Suprapubic skin (tissue), 4 donors: ENCODE data around the gene PLCD1. TPM values are rescaled to one million over a fixed set of nuclear protein-coding genes. Genes with fewer than 3 reads are reported as not detected.

Source experiments
- DNase-seq, 2 donors: peaks; one replicate each; pipeline ENCODE4 v3.0.0-alpha.2; 2019; ENCODE audit warnings: low spot score in 2 of 2
- H3K27ac ChIP-seq: fragments of 200-600 bp; sonication (generic); one replicate; pipeline ENCODE4 v1.5.1; 2019
- H3K27me3 ChIP-seq: fragments of 200-600 bp; sonication (generic); one replicate; pipeline ENCODE4 v1.5.1; 2019
- H3K36me3 ChIP-seq: fragments of 200-600 bp; sonication (generic); one replicate; pipeline ENCODE4 v1.5.1; 2019
- H3K4me1 ChIP-seq: fragments of 200-600 bp; sonication (generic); one replicate; pipeline ENCODE4 v1.5.1; 2019
- H3K4me3 ChIP-seq: fragments of 200-600 bp; sonication (generic); one replicate; pipeline ENCODE4 v1.5.1; 2019; ENCODE audit warnings: mild to moderate bottlenecking
- H3K9me3 ChIP-seq: fragments of 200-600 bp; sonication (generic); one replicate; pipeline ENCODE4 v1.5.1; 2019
- CTCF ChIP-seq, 2 donors: fragments of 200-600 bp in 1 of 2; fragments of 450-650 bp in 1 of 2; sonication (generic) in 1 of 2; IDR thresholded peaks; one replicate each; pipeline ENCODE4 v1.5.1; 2016 to 2019; ENCODE audit warnings: antibody characterized with exemption in 2 of 2, mild to moderate bottlenecking in 1 of 2, moderate library complexity in 1 of 2
- EP300 ChIP-seq: sonication (generic); formaldehyde crosslinking; IDR thresholded peaks from one replicate; pipeline ENCODE4 v1.6.1; 2017; ENCODE audit warnings: antibody characterized with exemption
- POLR2A ChIP-seq, 2 donors: fragments of 450-650 bp; IDR thresholded peaks; one replicate each; pipeline ENCODE4 v1.6.1; 2017; ENCODE audit warnings: antibody characterized with exemption in 2 of 2, mild to moderate bottlenecking in 2 of 2, moderate library complexity in 2 of 2
- POLR2AphosphoS5 ChIP-seq, 3 donors: sonication (generic); formaldehyde crosslinking; IDR thresholded peaks; one replicate each; pipeline ENCODE4 v1.6.1; 2017; ENCODE audit warnings: antibody characterized with exemption in 3 of 3
- WGBS: methylation state at CpG from one replicate; pipeline ENCODE4 v1.1.5; 2018; 5-methylcytosine and 5-hydroxymethylcytosine counted together
- total RNA-seq, 4 donors: library from RNA; depleted of rRNA; stranded (reverse); fragments of >200 nt; gene quantifications; one replicate each; pipeline ENCODE4 v1.1.0, GENCODE V29; 2016

The PLCD1 gene
- total RNA-seq, 4 donors from 2014 or later, result 32.3 to 42.2 (median 39.3) TPM

GRCh38 chr3:38040401-38040800 is 11.0 kb upstream of the PLCD1 start:
- Histone ChIP-seq H3K4me1 (peaks cover 20% of the 10 kb centered on the region), H3K9me3 (no peaks in the 10 kb centered on the region), H3K36me3 (no peaks in the 10 kb centered on the region), H3K27me3 (no peaks in the 10 kb centered on the region), H3K4me3 (no peak overlapping the region), H3K27ac (no peak overlapping the region)
- no peak for TF ChIP-seq POLR2A (IDR thresholded peaks at IDR 0.05)
- no peak for TF ChIP-seq CTCF (IDR thresholded peaks at IDR 0.05)
- no peak for TF ChIP-seq POLR2AphosphoS5 (IDR thresholded peaks at IDR 0.05)
- TF ChIP-seq EP300, result no peak
- 88% methylated on average over 5 of the region's 5 CpGs for WGBS
- DNase-seq, result no peak

- Histone ChIP-seq H3K27ac (no peak overlapping the region), H3K9me3 (no peaks in the 10 kb centered on the region), H3K36me3 (no peaks in the 10 kb centered on the region), H3K4me3 (peak overlapping the region; percentile 54), H3K27me3 (no peaks in the 10 kb centered on the region), H3K4me1 (peaks cover 20% of the 10 kb centered on the region)
- DNase-seq, result no peak
- WGBS, result 57% methylated on average over 11 of the region's 11 CpGs
- TF ChIP-seq CTCF (IDR thresholded peaks at IDR 0.05) (peak in 1 of 2 donors; percentile 12), EP300 (no peak), POLR2A (IDR thresholded peaks at IDR 0.05) (no peak), POLR2AphosphoS5 (IDR thresholded peaks at IDR 0.05) (no peak)
Observed at GRCh38 chr3:38039899-38040261, 10.4 kb upstream of the PLCD1 start.

- H3K27ac ChIP-seq, result no peak within 1 kb of the TSS
- peak in 1 of 2 donors; percentile 86 for DNase-seq
- H3K27me3 ChIP-seq, result no peaks in the 10 kb centered on the region
- peak within 1 kb of the TSS; percentile 54 for H3K4me3 ChIP-seq
- no peaks in the 10 kb centered on the region for H3K36me3 ChIP-seq
- no peaks in the 10 kb centered on the region for H3K9me3 ChIP-seq
- WGBS, result 14% methylated on average over 29 of the region's 67 CpGs
- no peak for TF ChIP-seq POLR2AphosphoS5 (IDR thresholded peaks at IDR 0.05)
- no peak for TF ChIP-seq CTCF (IDR thresholded peaks at IDR 0.05)
- TF ChIP-seq EP300, result no peak
- TF ChIP-seq POLR2A (IDR thresholded peaks at IDR 0.05), result no peak
- H3K4me1 ChIP-seq, result peaks cover 20% of the 10 kb centered on the region
Observed at GRCh38 chr3:38039101-38039898, 9.9 kb upstream of the PLCD1 start, which contains the start of gene DLEC1. DLEC1 (plus strand) TSS chr3:38039208; CDS start chr3:38039226, 18 bp downstream.

GRCh38 chr3:38038447-38038911 is 9.0 kb upstream of the PLCD1 start:
- Histone ChIP-seq H3K36me3 (no peaks in the 10 kb centered on the region), H3K27ac (no peak overlapping the region), H3K4me3 (no peak overlapping the region), H3K9me3 (no peaks in the 10 kb centered on the region), H3K27me3 (no peaks in the 10 kb centered on the region), H3K4me1 (peaks cover 20% of the 10 kb centered on the region)
- no peak for DNase-seq
- 79% methylated on average over 5 of the region's 5 CpGs for WGBS
- TF ChIP-seq EP300 (no peak), POLR2A (IDR thresholded peaks at IDR 0.05) (no peak), POLR2AphosphoS5 (IDR thresholded peaks at IDR 0.05) (no peak), CTCF (IDR thresholded peaks at IDR 0.05) (no peak)

GRCh38 chr3:38036906-38037305 is 7.5 kb upstream of the PLCD1 start:
- Histone ChIP-seq H3K27ac (no peak overlapping the region), H3K9me3 (no peaks in the 10 kb centered on the region), H3K4me3 (no peak overlapping the region), H3K4me1 (peaks cover 30% of the 10 kb centered on the region), H3K36me3 (no peaks in the 10 kb centered on the region), H3K27me3 (no peaks in the 10 kb centered on the region)
- WGBS, result 85% methylated on average over 3 of the region's 3 CpGs
- DNase-seq, result no peak
- no peak for TF ChIP-seq POLR2A (IDR thresholded peaks at IDR 0.05)
- TF ChIP-seq POLR2AphosphoS5 (IDR thresholded peaks at IDR 0.05), result no peak
- TF ChIP-seq CTCF (IDR thresholded peaks at IDR 0.05), result no peak
- TF ChIP-seq EP300, result no peak
